ENCODE measurements around the gene ODAD2.
"Not testable (repeated sequence)": the region's sequence is repeated elsewhere in the genome, so short reads cannot be mapped to it uniquely, and the experiment has no call there.

The ODAD2 gene

DNA sequence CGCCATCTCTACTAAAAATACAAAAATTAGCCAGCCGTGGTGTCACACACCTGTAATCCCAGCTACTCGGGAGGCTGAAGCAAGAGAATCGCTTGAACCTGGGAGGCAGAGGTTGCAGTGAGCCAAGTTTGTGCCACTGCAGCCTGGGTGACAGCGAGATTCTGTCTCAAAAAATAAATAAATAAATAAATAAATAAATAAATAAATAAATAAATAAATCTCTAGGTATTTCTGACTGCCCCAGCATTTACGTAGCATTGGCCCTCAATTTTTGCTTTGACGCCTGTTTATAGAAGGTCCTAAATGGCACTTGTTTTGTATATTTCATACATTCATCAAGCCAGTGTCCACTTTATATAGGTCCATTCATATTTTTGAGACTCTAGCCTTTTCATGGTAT is 28.9 kb downstream of the ODAD2 start:
- not testable (repeated sequence) for DNase-seq

- DNase-seq = no peak
These were observed 39.7 kb downstream of the ODAD2 start for GRCh38 chr10:27959093-27959715.

- not testable (repeated sequence) for DNase-seq
These were observed 40.5 kb downstream of the ODAD2 start for GRCh38 chr10:27958383-27958782.

GRCh38 chr10:27950242-27950564 is 48.7 kb downstream of the ODAD2 start:
- DNase-seq = no peak

- peak; percentile 35 for DNase-seq
These were observed 49.2 kb downstream of the ODAD2 start for GRCh38 chr10:27949528-27950241.

DNA sequence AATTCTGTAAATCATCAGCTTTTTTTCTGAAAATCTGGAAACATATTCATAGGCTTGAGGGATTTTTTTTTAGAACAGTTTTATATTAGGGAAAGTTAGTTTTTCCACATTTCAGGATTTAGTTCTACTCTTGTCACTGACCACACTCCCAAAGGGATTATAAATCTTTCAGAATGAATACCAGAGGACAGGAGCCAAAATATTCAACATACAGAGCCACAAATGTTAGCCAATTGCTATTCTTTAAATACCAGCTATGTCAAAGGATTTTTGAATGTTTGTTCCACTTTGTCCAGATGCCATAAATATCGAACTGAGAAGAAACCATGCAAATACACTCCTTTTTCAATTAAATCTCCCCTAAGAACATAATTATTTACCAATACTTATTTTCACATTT is 50.7 kb downstream of the ODAD2 start:
- DNase-seq = no peak

DNA sequence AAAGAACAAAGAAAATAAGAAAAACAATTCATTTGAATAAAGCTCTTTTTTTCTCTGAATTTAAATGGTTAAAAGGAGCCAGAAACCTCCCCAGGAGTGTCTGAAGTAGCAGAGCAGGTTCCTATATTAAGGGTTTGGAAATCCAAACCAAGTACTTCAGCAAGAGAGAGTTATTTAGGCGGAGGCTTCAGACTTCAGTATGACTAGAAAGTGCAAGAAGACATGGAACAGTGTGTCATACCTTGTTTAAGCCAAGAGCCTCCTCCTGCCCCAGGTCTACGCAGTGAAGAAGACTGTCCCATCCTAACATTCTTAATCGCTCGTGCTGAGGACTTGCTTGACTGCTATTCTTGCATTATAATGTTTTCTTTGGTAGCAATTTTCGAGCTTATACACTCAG is 51.3 kb downstream of the ODAD2 start:
- DNase-seq = no peak

DNA sequence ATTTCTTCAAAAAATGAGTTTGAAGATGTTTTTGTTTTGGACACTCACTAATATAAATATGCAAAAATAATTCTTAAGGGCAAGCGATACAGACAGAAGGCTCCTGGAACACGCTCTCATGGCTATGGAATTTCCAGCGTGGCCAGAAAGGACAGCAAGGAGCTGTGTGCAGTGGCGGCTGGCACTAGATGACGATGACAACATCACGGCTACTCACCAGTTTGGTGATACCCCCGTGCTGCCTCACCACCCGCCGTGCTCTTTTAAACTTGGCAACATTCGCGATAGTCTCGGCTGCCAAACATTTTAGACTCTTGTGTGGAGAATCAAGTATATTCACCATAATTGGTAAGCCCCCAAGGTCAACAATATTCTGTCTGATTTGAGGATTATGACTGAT is 54.9 kb downstream of the ODAD2 start:
- no peak for DNase-seq

GRCh38 chr10:27914888-27915287 is 84.0 kb downstream of the ODAD2 start:
- DNase-seq = no peak

- no peak for DNase-seq
These were observed 86.6 kb downstream of the ODAD2 start for GRCh38 chr10:27912231-27912630.

GRCh38 chr10:27911539-27911938 is 87.3 kb downstream of the ODAD2 start:
- DNase-seq = no peak

- DNase-seq = no peak
These were observed 87.9 kb downstream of the ODAD2 start for GRCh38 chr10:27911011-27911410.

DNA sequence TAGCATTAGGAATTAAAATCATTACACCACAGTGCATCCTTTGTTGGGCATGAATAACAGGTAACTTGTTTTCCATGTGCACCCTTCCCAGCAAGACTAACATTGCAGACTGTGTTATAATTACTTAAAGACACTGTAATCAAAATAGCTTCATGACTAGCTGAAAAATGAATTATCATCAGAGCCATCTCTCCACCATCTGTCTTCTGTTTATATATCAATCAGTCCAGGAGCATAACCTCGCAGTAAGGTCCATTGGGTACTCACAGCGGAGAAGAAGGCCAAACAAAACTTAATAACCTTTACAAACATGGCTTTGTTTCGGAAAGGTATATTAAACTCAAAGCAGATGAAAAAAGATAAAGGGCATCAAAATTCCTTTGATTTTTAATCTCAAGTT is 90.6 kb downstream of the ODAD2 start:
- no peak for DNase-seq

DNA sequence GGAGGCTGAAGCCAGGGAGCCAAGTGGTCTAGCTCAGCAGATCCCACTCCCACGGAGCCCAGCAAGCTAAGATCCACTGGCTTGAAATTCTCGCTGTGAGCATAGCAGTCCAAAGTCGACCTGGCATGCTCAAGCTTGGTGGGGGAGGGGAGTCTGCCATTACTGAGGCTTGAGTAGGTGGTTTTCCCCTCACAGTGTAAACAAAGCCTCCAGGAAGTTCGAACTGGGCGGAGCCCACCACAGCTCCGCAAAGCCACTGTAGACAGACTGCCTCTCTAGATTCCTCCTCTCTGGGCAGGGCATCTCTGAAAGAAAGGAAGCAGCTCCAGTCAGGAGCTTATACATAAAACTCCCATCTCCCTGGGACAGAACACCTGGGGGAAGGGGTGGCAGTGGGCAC is 99.4 kb downstream of the ODAD2 start:
- not testable (repeated sequence) for DNase-seq

- DNase-seq = no peak
These were observed 99.8 kb downstream of the ODAD2 start for GRCh38 chr10:27899058-27899457.

- DNase-seq = no peak
These were observed 105.4 kb downstream of the ODAD2 start for GRCh38 chr10:27893358-27893954.

- no peak for DNase-seq
These were observed 107.9 kb downstream of the ODAD2 start for GRCh38 chr10:27890971-27891370.

DNA sequence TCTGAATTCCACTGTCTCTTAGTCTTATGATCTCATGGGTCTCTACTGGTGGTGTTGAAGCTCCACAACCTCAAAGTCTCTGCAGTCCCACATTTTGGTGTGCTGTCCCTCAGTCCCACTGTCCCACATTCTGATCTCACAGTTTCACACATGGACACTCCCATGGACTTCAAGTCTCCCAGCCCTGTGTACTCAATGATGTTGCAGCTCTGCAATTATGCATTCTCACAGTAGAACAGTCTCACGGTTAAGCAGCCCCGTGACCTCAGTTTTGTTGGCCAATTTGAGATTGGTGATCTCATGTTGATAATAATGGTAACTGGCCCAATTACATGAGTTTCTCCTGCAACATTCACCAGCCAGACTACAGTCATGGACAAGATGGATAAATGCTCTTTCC is 109.4 kb downstream of the ODAD2 start:
- DNase-seq = no peak

DNA sequence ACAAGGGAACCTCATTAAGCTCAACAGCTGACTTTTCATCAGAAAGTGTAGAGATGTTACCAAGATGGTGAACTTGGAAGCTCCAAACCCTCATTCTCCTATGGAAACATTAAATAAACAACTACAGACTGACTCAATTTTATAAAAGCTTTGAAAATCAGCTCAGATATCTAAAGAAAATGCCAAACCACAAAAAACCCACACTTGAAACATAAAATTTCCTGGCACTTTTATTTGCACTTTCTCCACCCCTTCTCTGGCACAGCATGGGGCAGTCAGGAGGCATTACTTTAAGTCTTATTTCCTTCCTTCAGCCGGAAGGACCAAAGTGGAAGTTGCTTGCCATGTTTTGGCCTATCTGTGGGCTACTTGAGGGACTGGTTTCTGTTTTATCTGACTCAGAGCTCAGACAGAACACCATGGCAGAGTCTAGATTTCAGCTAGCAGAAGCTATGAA is 114.7 kb downstream of the ODAD2 start:
- DNase-seq = no peak

DNA sequence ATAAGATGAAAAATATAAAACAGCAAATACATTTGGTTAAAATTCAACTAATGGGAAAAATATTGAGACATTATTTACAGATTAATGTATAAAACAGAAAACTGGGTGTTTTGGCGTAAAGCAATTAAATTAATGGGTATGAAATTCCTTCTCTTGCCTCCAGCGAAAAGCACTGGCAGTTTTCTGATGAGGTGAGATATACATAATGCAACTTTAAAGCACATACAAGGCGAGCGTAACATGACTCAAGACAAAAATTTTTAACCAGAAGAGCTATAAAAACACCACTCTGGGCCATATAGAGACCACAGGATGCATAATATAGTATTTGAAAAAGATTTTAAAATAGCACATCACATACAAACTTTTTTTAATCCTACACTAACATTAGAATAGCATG is 120.6 kb downstream of the ODAD2 start:
- no peak for DNase-seq

GRCh38 chr10:27865221-27865635 is 133.7 kb downstream of the ODAD2 start:
- no peak for DNase-seq

DNA sequence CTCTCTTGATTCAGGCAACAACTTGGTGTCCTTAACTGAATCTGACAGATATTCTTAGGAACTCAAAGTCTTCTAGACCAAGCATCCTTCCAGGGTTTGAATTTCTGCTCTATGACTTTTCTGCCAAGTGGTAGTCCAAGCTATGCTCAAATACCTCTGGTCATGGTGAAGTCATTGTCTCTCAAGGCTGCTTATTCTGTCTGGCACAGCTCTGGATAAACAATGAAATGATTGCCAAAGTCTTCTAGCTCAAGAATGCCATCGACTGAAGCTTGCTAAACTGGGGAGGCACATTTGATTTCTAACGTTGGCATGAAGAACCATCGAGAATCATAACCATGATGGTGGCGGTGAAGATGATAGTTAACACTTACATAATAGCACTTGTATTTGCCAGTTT is 137.1 kb downstream of the ODAD2 start:
- DNase-seq = no peak

GRCh38 chr10:27857616-27858015 is 141.3 kb downstream of the ODAD2 start:
- DNase-seq = no peak

- no peak for DNase-seq
These were observed 154.7 kb downstream of the ODAD2 start for GRCh38 chr10:27844223-27844622.

GRCh38 chr10:27838901-27839300 is 160.0 kb downstream of the ODAD2 start:
- DNase-seq = no peak

Data from left hindlimb (tissue), 1 donor.